H1 (cell line): Measurements from ENCODE around the gene FOXN3. TPM values are rescaled to one million over a fixed set of nuclear protein-coding genes. Genes with fewer than 3 reads are reported as not detected.

Experiments
- CTCF ChIA-PET: fragments of 300-600 bp; sonication (Branson Sonifier 250); formaldehyde crosslinking; loops from one replicate; lab custom pipeline; 2021; ENCODE audit not compliant: partially characterized antibody; lab: Charles Lee
- POLR2A ChIA-PET: fragments of 300-600 bp; sonication (Branson Sonifier 250); formaldehyde crosslinking; loops from one replicate; lab custom pipeline; 2021; ENCODE audit warnings: inconsistent platforms; ENCODE audit not compliant: partially characterized antibody; lab: Charles Lee
- DNase-seq, 2 experiments: peaks; one replicate each; pipeline versions ENCODE4 v3.0.0 to v3.0.0-alpha.2; 2010 to 2022; ENCODE audit warnings: low spot score in 2 of 2, low read depth in 1 of 2, mixed read lengths in 1 of 2
- FAIRE-seq: peaks from 2 replicates; lab custom pipeline; 2011; peaks lifted over from hg19 to GRCh38; lab: Jason Lieb, UNC
- H2AFZ ChIP-seq: 2 replicates; pipeline ENCODE4 v1.8.1; 2012; ENCODE audit warnings: low read length, inconsistent platforms
- H2AK5ac ChIP-seq: 2 replicates; pipeline ENCODE4 v1.6.1; 2013; ENCODE audit warnings: low read depth, low read length
- H2BK120ac ChIP-seq: replicated peaks from 2 replicates; pipeline ENCODE3; 2013; ENCODE audit warnings: low read depth, low read length, inconsistent platforms
- H2BK12ac ChIP-seq: 2 replicates; pipeline ENCODE4 v1.6.1; 2013; ENCODE audit warnings: low read depth, low read length
- H2BK15ac ChIP-seq: 2 replicates; pipeline ENCODE4 v1.6.1; 2013; ENCODE audit warnings: low read length
- H2BK20ac ChIP-seq: 2 replicates; pipeline ENCODE4 v1.6.1; 2013; ENCODE audit warnings: low read length
- H2BK5ac ChIP-seq: 2 replicates; pipeline ENCODE4 v1.6.1; 2013; ENCODE audit warnings: low read depth, low read length
- H3K14ac ChIP-seq: 2 replicates; pipeline ENCODE4 v1.6.1; 2013; ENCODE audit warnings: inconsistent platforms; ENCODE audit not compliant: insufficient read length
- H3K18ac ChIP-seq: 2 replicates; pipeline ENCODE4 v1.6.1; 2013; ENCODE audit warnings: low read length; ENCODE audit errors: extremely low read depth
- H3K23ac ChIP-seq: 2 replicates; pipeline ENCODE4 v1.6.1; 2013; ENCODE audit warnings: inconsistent platforms; ENCODE audit not compliant: insufficient read length
- H3K23me2 ChIP-seq: 2 replicates; pipeline ENCODE4 v1.6.1; 2013; ENCODE audit warnings: low read depth, low read length
- H3K27ac ChIP-seq: 2 replicates; pipeline ENCODE4 v1.6.1; 2011; ENCODE audit warnings: low read depth, low read length, inconsistent platforms
- H3K27me3 ChIP-seq, 4 experiments: replicated peaks in 1 of 4; 1 replicate in 1 of 4; 2 replicates in 3 of 4; pipeline versions ENCODE4 v1.6.1 to v1.8.1; 2011 to 2013; ENCODE audit warnings: low read length in 3 of 4, mild to moderate bottlenecking in 3 of 4, inconsistent platforms in 2 of 4, mixed read lengths in 2 of 4, moderate library complexity in 1 of 4; ENCODE audit not compliant: control insufficient read depth in 3 of 4, insufficient read depth in 3 of 4; ENCODE audit errors: extremely low read depth in 1 of 4
- H3K36me3 ChIP-seq, 4 experiments: 2 replicates each; pipeline versions ENCODE4 v1.6.1 to v1.8.1; 2011 to 2013; ENCODE audit warnings: mild to moderate bottlenecking in 4 of 4, low read length in 3 of 4, moderate library complexity in 2 of 4, control low read depth in 1 of 4, inconsistent platforms in 1 of 4; ENCODE audit not compliant: insufficient read depth in 4 of 4, control insufficient read depth in 2 of 4
- H3K4ac ChIP-seq: replicated peaks from 2 replicates; pipeline ENCODE3; 2013; ENCODE audit warnings: low read length, low read depth, mixed read lengths, inconsistent platforms; ENCODE audit not compliant: insufficient read length
- H3K4me1 ChIP-seq, 4 experiments: replicated peaks in 1 of 4; 1 replicate in 1 of 4; 2 replicates in 3 of 4; pipeline versions ENCODE4 v1.6.1 to v1.8.1; 2011 to 2013; ENCODE audit warnings: low read length in 3 of 4, inconsistent platforms in 2 of 4, mixed read lengths in 1 of 4; ENCODE audit not compliant: insufficient read depth in 4 of 4, control insufficient read depth in 3 of 4
- H3K4me2 ChIP-seq, 2 experiments: 2 replicates each; pipeline versions ENCODE4 v1.6.1 to v1.8.1; 2011 to 2013; ENCODE audit warnings: low read depth in 2 of 2, low read length in 2 of 2, control low read depth in 1 of 2, inconsistent platforms in 1 of 2, mild to moderate bottlenecking in 1 of 2; ENCODE audit not compliant: insufficient read depth in 1 of 2
- H3K4me3 ChIP-seq, 4 experiments: fragments of 200-600, 300-600 bp in 1 of 4; sonication (generic), shearing (Covaris generic), sonication (Bioruptor Twin) in 1 of 4; 2 replicates each; pipeline versions ENCODE4 v1.5.1 to v1.8.1; 2011 to 2016; ENCODE audit warnings: low read length in 4 of 4, low read depth in 3 of 4, control low read depth in 2 of 4, inconsistent platforms in 2 of 4, mild to moderate bottlenecking in 2 of 4, mixed read lengths in 1 of 4, moderate library complexity in 1 of 4; ENCODE audit not compliant: insufficient read depth in 2 of 4; ENCODE audit errors: extremely low read depth in 1 of 4
- H3K56ac ChIP-seq: replicated peaks from 2 replicates; pipeline ENCODE3; 2013; ENCODE audit warnings: low read depth, mild to moderate bottlenecking, mixed read lengths, low read length, inconsistent platforms; ENCODE audit not compliant: insufficient read length
- H3K79me1 ChIP-seq: 2 replicates; pipeline ENCODE4 v1.6.1; 2013; ENCODE audit warnings: low read depth, low read length, control low read depth
- H3K79me2 ChIP-seq, 2 experiments: 2 replicates each; pipeline versions ENCODE4 v1.6.1 to v1.8.1; 2012 to 2013; ENCODE audit warnings: low read length in 2 of 2, mild to moderate bottlenecking in 2 of 2, inconsistent platforms in 1 of 2; ENCODE audit not compliant: insufficient read depth in 2 of 2, control insufficient read depth in 1 of 2
- H3K9ac ChIP-seq, 4 experiments: replicated peaks in 1 of 4; 1 replicate in 1 of 4; 2 replicates in 3 of 4; pipeline versions ENCODE4 v1.6.1 to v1.8.1; 2011 to 2013; ENCODE audit warnings: low read depth in 3 of 4, low read length in 3 of 4, control low read depth in 2 of 4, mild to moderate bottlenecking in 2 of 4, moderate library complexity in 2 of 4, inconsistent platforms in 1 of 4; ENCODE audit errors: extremely low read depth in 1 of 4
- H3K9me3 ChIP-seq, 2 experiments: 2 replicates each; pipeline versions ENCODE4 v1.6.1 to v1.8.1; 2012 to 2013; ENCODE audit warnings: mild to moderate bottlenecking in 2 of 2, moderate library complexity in 2 of 2, control low read depth in 1 of 2, inconsistent platforms in 1 of 2, low read depth in 1 of 2, low read length in 1 of 2, mixed read lengths in 1 of 2; ENCODE audit not compliant: insufficient read depth in 2 of 2
- H4K20me1 ChIP-seq, 2 experiments: replicated peaks in 1 of 2; 2 replicates each; pipeline versions ENCODE3 to v1.8.1; 2011 to 2013; ENCODE audit warnings: inconsistent platforms in 2 of 2, low read length in 2 of 2, mild to moderate bottlenecking in 1 of 2; ENCODE audit not compliant: insufficient read depth in 2 of 2, control insufficient read depth in 1 of 2
- H4K5ac ChIP-seq: 2 replicates; pipeline ENCODE4 v1.6.1; 2013; ENCODE audit warnings: low read length, low read depth, mixed read lengths, inconsistent platforms; ENCODE audit not compliant: insufficient read length
- H4K8ac ChIP-seq: 2 replicates; pipeline ENCODE4 v1.8.0; 2013; ENCODE audit warnings: mild to moderate bottlenecking, moderate library complexity, low read length, inconsistent platforms; ENCODE audit not compliant: insufficient read depth; ENCODE audit errors: extremely low read depth
- H4K91ac ChIP-seq: replicated peaks from 2 replicates; pipeline ENCODE3; 2013; ENCODE audit warnings: low read length, mixed read lengths, inconsistent platforms; ENCODE audit not compliant: insufficient read length
- ASH2L ChIP-seq: fragments of 200-600, 300-600 bp; sonication (generic); IDR thresholded peaks from one replicate; pipeline ENCODE4 v1.7.1; 2017; ENCODE audit warnings: low read length
- BCL11A ChIP-seq, 2 experiments: IDR thresholded peaks; one replicate each; pipeline ENCODE4 v1.6.1; 2011; ENCODE audit warnings: low read depth in 2 of 2, low read length in 2 of 2, mild to moderate bottlenecking in 2 of 2
- CEBPB ChIP-seq: IDR thresholded peaks from 2 replicates; pipeline ENCODE4 v1.6.1; 2012; ENCODE audit warnings: low read depth, low read length
- E2F6 ChIP-seq: IDR thresholded peaks from 2 replicates; pipeline ENCODE4 v1.6.1; 2012; ENCODE audit warnings: inconsistent platforms
- HDAC6 ChIP-seq: IDR thresholded peaks from one replicate; pipeline ENCODE4 v1.7.1; 2012; ENCODE audit warnings: low read depth, mild to moderate bottlenecking, inconsistent platforms, low read length, moderate library complexity
- KDM1A ChIP-seq: fragments of 200-600, 300-600 bp; sonication (generic); IDR thresholded peaks from 2 replicates; pipeline ENCODE4 v1.7.1; 2016; ENCODE audit warnings: mild to moderate bottlenecking, low read length, borderline replicate concordance
- KDM4A ChIP-seq: IDR thresholded peaks from one replicate; pipeline ENCODE4 v1.7.1; 2012; ENCODE audit warnings: low read depth, mild to moderate bottlenecking, moderate library complexity, low read length, inconsistent platforms; ENCODE audit not compliant: severe bottlenecking
- NRF1 ChIP-seq: IDR thresholded peaks from 2 replicates; pipeline ENCODE4 v1.6.1; 2011; ENCODE audit warnings: mild to moderate bottlenecking, low read depth, low read length, improper control_type of control experiment
- POLR2AphosphoS5 ChIP-seq: IDR thresholded peaks from 2 replicates; pipeline ENCODE4 v1.6.1; 2011; ENCODE audit warnings: low read depth, low read length
- RFX5 ChIP-seq: IDR thresholded peaks from 2 replicates; pipeline ENCODE4 v1.6.1; 2011; ENCODE audit warnings: low read depth, low read length, improper control_type of control experiment, borderline replicate concordance
- RNF2 ChIP-seq: fragments of 200-900, 300-1000 bp; sonication (generic); IDR thresholded peaks from 2 replicates; pipeline ENCODE4 v1.7.1; 2016; ENCODE audit warnings: borderline replicate concordance, low read depth, mild to moderate bottlenecking, antibody characterized with exemption, low read length; ENCODE audit not compliant: poor library complexity, severe bottlenecking; ENCODE audit errors: missing control alignments
- SIN3A ChIP-seq, 2 experiments: IDR thresholded peaks in 1 of 2; conservative IDR thresholded peaks in 1 of 2; 2 replicates each; pipeline ENCODE4 v1.6.1; 2011 to 2012; ENCODE audit warnings: low read length in 2 of 2, improper control_type of control experiment in 1 of 2, low read depth in 1 of 2, mild to moderate bottlenecking in 1 of 2
- SIRT6 ChIP-seq: IDR thresholded peaks from one replicate; pipeline ENCODE4 v1.7.1; 2012; ENCODE audit warnings: low read length, inconsistent platforms
- SUZ12 ChIP-seq: fragments of 200-600 bp; sonication (generic); IDR thresholded peaks from 2 replicates; pipeline ENCODE4 v1.6.1; 2012; ENCODE audit warnings: mild to moderate bottlenecking, inconsistent platforms, low read length, moderate library complexity, mixed read lengths
- WGBS, 2 experiments: shearing (Covaris generic) in 1 of 2; methylation state at CpG; one replicate each; pipeline versions ENCODE4 v1.1.6 to v1.1.7; 2013 to 2015; ENCODE audit warnings: low lambda C conversion rate in 2 of 2, mixed read lengths in 2 of 2, inconsistent platforms in 1 of 2, low coverage in 1 of 2, missing lambda C conversion rate in 1 of 2; ENCODE audit not compliant: insufficient replicate concordance in 2 of 2, insufficient coverage in 1 of 2, insufficient read length in 1 of 2; ENCODE audit errors: extremely low coverage in 1 of 2, missing lambda C conversion rate in 1 of 2; 5-methylcytosine and 5-hydroxymethylcytosine counted together
- polyA plus RNA-seq, 7 experiments: library from polyadenylated mRNA; depleted of rRNA in 3 of 7; stranded (reverse) in 5 of 7; unstranded in 2 of 7; fragments of >200 nt in 5 of 7; fragments of 200-250 nt in 2 of 7; gene quantifications; 1 replicate in 5 of 7; 2 replicates in 1 of 7; 4 replicates in 1 of 7; pipeline versions ENCODE4 v1.2.1 to v1.2.3, GENCODE V29; 2011 to 2013; ENCODE audit warnings: missing spikeins in 2 of 7, mixed read lengths in 2 of 7
- total RNA-seq: library from RNA; stranded (reverse); fragmentation: NEBNext Ultra II Directional; extraction: Animal tissue kit (Norgen Biotek cat#: 25700); gene quantifications from 2 replicates; pipeline ENCODE4 v1.2.1, GENCODE V29; 2021

The FOXN3 gene
- total and polyA plus RNA-seq, 2 of the 8 experiments (the other 6 are each of a cell fraction or from before 2014, with no cell fraction given) = 52.6 to 178 TPM

GRCh38 chr14:89158701-89159100 is 258.3 kb downstream of the FOXN3 start:
- no peaks in the 10 kb centered on the region for H3K23me2 ChIP-seq
- no peak overlapping the region for H2AFZ ChIP-seq
- H3K56ac ChIP-seq = no peak overlapping the region
- H4K91ac ChIP-seq = no peak overlapping the region
- H2BK20ac ChIP-seq = no peak overlapping the region
- no peak overlapping the region for H3K4me3 ChIP-seq
- DNase-seq (no peak), FAIRE-seq (no peak)
- no peak overlapping the region for H3K27ac ChIP-seq
- no peak overlapping the region for H3K18ac ChIP-seq
- WGBS, 2 experiments = 97% methylated on average over 10 of the region's 11 CpGs; no CpG with 5 or more reads in 1 of the 2 experiments
- no peaks in the 10 kb centered on the region for H3K27me3 ChIP-seq
- no peak overlapping the region for H2BK120ac ChIP-seq
- H2BK15ac ChIP-seq = no peak overlapping the region
- no peak overlapping the region for H4K8ac ChIP-seq
- H2AK5ac ChIP-seq = no peak overlapping the region
- ChIA-PET CTCF (no interaction called here), POLR2A (no interaction called here)
- H3K9ac ChIP-seq = no peak overlapping the region
- no peak overlapping the region for H3K4me2 ChIP-seq
- no peaks in the 10 kb centered on the region; a peak in 1 of 7 replicates for H3K4me1 ChIP-seq
- peaks cover 6 to 17% (median 14%) of the 10 kb centered on the region in 4 experiments; a peak in 6 of 8 replicates for H3K36me3 ChIP-seq
- H3K9me3 ChIP-seq = no peaks in the 10 kb centered on the region
- H3K14ac ChIP-seq = no peak overlapping the region
- H4K5ac ChIP-seq = no peak overlapping the region
- H2BK12ac ChIP-seq = no peak overlapping the region
- H2BK5ac ChIP-seq = no peak overlapping the region
- no peak overlapping the region for H3K4ac ChIP-seq
- peaks cover 0 to under 1% of the 10 kb centered on the region in 2 experiments for H4K20me1 ChIP-seq
- H3K23ac ChIP-seq = no peak overlapping the region
- no peaks in the 10 kb centered on the region for H3K79me2 ChIP-seq
- no peaks in the 10 kb centered on the region for H3K79me1 ChIP-seq
- TF ChIP-seq HDAC6 (no peak), E2F6 (no peak), SIN3A (conservative IDR thresholded peaks at IDR 0.05 in 1 of 2, IDR thresholded peaks at IDR 0.05 in 1 of 2; ENCODE audit: low read depth in 1 of 2, low read length in 2 of 2) (no peak), POLR2AphosphoS5 (no peak), RFX5 (no peak), ASH2L (no peak), KDM4A (no peak), RNF2 (no peak), BCL11A (IDR thresholded peaks at IDR 0.05; ENCODE audit: low read depth in 2 of 2, low read length in 2 of 2) (no peak), SIRT6 (no peak), SUZ12 (no peak), KDM1A (no peak), CEBPB (no peak), NRF1 (no peak)
